OCI-M1 (cell line): ENCODE results near the gene IGSF11.
A peak's percentile ranks its signal among the peaks of the same experiment; 100 is the strongest.

Source experiments
- DNase-seq: peaks from one replicate; lab custom pipeline; 2025; lab: John Stamatoyannopoulos, UW

Gene IGSF11

DNA sequence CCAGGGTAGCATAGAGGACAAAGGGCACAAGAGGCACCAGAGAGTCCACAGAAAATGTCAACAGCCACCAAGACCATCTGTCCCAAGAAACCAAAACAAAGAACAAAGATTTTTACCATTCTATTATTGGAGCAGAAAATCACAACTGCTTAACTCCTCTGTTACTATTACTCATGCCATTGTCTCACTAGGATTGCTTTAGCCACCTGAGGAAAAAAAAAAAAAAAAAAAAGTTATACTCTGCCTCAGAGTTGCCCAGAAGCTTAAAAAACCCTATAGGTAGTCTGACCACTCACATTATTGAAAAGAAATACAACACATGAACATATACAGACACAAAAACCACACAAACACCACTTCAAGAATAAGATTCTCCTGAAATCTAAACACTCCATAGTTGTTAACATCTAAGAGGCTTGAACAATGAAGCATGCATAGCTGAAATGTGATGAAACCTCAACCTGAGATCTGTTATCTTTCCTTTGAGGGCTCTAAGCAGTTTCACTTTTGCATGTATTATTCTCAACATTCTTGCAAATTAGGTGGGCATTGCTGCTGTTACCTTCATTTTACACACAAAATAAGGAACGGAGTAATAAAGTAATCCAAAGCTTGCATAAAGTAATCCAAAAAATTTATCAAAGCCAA lies 85.4 kb downstream of the IGSF11 start:
- DNase-seq = peak; percentile 22

DNA sequence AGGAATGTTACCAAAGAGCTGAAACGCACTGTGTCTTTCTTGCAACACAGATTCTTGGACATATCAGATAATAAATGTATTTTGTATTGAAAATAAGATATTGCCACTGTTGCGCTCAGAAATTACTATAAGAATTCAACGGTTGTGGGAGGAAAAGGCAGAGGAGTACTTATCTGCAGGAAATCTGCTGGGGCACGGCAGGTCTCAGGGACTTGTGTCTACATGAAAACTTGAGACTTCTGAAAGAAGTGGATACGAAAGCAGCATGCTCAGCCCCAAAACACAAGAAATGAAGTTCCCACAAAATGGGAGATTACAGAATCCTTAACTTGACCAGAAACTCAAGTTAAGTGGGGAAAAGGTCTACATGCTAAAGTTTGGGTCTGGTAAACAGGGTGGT lies 86.5 kb downstream of the IGSF11 start:
- no peak for DNase-seq

DNA sequence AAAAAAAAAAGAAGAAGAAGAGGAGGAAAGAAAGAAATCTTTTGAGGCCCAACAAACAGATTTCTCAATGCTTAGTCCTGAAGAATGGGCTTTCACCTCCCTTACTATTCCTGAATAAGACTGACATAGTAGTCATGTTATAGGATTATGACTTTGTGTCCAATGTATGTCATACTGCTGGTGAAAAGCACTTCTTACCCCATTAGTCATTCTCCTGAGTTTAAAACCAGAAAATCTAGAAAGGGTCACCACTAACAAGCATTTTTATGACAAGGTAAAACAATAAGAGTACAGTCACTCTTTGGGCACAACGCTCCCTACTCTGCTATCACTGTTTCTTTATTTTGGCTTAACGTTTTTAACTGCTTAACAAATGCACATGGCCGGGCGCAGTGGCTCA lies 88.2 kb downstream of the IGSF11 start:
- no peak for DNase-seq

DNA sequence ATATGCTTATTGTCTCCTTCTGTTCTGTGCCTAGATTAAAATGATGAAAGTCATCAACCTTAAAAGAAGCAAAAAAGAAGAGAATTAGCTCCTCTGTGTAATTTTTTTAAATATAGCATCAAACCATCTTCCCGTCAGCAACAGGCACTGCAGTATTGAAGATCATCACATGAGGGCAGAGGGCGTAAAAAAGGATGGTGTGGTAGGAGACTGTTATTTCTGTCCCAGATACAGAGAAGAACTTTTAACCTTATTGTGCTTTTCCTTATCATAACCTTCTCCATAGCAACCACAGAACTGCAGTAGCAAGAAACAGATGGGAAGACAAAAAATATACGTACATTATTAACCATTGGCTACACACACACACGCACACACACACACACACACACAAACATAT lies 88.8 kb downstream of the IGSF11 start:
- DNase-seq = no peak

DNA sequence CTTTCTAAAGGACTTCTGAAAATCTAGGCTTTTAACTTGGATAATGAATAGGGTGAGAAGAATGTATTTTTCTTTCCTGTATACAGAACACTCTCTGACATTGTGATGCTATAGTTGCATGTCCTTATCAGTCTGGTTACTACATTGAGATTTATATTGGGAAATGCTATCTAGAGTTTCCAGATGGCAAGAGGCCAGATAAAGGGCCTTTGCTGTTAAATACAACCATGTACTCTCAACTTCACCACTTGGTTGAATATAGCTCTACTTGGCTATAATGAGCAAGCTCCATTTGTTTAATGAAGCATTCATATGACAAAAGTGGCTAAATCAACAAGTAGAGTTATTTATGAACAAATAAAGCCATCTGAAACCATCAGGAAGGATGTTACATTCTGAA lies 91.0 kb downstream of the IGSF11 start:
- DNase-seq = peak; percentile 90

DNA sequence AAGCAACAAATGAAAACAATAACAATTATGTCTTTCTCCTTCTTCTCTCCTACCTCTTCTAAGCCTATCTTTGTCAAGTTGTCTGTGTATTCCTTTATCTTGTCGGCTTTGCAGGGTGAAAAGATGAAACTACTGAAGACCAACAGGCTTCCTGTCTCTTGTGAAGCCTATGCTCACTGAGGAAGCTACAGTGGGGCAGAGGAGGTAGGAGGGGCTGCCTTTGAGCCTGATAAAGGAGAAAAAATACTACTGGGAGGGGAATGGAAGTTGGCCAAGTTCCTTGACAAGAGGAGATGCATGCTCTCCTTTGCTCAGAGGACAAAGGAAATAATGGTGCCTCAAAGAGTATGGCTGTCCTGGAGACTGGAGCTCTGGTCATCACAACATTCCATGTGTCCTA lies 92.0 kb downstream of the IGSF11 start:
- DNase-seq = peak; percentile 84

DNA sequence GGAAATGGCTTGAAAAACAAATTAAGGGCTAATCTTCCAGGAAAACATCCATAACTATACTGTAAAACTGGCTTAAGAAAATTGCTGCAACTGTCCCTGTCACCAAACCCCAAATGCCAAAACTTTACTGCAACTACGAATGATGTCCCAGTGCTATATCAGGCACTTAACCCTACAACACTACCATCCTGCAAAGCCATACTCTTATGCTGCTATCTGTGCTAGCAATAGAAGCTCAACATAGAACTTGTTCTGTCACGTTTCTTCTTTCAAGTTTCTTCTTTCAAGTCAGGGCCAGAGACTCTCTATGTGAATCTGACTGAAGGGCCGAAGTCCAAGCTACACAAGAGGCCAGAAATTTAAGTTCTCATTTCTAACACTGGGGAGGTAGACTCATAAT lies 92.5 kb downstream of the IGSF11 start:
- peak; percentile 72 for DNase-seq

DNA sequence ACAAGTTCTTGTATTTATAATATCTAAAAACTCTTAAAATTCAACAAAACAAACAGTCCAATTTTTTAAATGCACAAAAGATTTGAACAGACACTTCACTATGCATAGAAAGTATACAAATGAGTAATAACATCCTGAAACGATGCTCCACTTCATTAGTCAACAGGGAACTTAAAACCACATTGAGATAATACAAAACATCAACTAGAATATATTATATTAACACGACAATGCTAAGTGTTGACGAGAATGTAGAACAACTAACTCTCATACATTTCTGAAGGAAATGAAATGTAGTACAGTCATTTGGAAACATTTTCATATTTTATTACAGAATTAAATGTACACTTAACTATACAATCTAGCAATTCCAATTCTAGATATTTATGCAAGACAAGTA lies 93.4 kb downstream of the IGSF11 start:
- DNase-seq = no peak

DNA sequence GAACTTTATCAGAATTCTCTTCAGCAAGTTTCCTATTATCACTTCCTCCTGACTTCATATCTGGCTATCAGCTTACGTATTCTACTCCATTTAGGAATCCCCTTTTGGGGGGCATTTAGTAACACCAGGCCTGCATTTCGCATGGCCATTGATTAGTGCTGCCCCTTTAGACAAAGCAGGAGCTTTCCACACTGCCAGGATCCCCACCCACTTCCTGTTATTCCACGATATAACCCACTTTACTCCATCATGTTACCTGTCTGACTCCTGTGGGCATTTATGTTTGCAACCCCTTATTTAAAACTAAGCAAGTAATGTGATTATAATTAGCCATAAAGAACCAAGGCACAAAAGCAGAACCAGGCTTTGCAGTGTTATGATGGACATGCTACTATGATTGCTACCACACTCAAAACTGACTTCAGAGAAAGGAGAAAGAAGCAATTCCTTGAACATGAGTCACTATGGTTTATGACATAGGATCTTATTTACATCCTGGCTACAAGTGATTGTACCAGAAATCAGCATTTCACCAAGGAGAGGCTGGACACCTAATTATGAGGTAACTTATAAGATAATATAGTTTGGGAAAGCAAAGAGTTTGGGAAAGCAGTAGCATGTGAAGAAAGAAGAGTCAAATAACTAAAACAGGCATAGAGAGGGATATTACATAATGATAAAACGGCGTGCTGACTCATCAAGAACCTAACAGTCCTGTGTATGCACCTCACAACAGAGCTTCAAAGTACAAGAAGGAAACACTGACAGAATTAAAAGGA lies 96.3 kb downstream of the IGSF11 start:
- peak; percentile 83 for DNase-seq

DNA sequence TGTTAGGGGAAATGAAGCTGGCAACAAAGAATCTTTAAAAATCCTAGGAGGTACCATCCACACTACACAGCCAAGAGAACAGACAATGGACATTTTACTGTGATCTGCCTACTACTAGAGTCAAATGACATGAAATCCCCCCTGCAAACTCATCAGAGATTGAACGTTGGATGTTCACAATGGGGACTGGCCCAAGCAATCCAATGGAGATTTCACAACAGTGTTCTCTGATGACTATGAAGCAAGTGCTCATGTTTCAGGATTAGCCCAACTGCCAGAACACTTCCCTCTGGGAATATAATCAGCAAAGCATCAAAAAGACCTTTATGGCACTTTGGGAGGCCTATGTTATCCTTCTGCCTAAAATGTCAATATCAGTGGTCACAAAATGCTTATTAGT lies 97.8 kb downstream of the IGSF11 start:
- peak; percentile 26 for DNase-seq

DNA sequence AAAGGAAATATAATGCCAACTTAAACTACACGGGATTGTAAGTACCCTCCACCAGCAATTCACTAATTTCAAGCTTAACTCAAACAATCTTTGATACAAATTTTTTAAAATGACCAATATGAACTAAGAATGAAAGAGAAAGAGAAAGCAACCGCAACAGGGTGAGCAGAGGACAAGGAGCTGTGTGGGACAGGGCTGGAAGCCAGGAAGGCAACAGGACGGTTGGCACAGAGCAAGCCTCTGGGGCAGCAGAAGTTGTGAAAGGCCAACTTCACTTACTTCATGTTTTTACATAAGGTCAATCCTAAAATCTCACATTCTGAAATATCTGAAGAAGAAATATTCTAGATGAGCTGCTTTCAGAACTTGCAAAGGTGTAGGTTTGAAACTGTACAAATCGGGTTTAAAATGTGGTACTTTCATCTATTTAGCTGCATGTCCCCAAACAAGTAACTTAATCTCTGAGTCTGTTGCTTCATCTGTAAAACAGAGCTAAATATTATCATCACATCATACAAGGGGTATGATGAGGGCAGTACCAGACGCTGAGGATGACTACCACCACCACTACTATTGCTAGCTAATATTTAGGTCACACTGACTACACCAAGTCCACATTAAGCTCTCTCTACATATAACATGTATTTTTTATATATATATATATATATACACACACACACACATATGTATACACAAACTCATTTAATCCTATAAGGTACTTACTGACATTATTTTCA lies 101.7 kb downstream of the IGSF11 start:
- peak; percentile 69 for DNase-seq

DNA sequence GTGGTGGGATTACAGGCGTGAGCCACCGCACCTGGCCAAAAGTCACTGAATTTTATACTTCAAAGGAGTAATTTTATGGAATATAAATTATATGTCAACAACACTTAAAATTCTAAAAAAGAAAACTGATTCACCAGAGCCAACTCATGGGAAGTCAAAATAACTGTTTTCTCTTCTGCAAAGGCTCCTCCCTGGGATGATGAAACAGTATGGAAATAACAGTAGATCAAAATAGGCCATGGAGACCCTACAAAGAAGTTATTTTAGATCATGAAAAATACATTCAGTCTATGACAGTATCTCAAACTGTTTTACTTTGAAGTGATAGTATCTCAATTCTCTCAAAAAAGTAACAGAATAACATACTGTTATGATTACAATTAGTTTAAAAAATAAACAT lies 102.7 kb downstream of the IGSF11 start:
- DNase-seq = peak; percentile 74

DNA sequence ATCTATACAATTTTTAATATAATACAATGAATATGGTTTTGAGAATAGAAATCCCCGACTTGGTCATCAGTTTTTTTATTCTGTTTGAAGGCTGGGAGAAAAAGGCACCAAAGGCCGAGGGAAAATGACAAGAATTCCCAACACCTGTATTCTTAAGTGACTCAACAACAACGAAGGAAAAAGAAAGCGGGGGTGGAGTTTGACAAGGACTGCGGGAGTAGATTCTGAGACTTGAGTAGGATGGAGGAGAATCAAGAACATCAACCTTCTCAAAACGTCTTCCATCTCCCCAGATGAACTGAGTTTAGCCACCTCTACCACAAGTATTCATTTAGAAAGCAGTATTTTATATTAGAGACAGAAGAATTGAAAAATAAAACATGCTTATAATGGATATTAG lies 107.2 kb downstream of the IGSF11 start:
- no peak for DNase-seq

DNA sequence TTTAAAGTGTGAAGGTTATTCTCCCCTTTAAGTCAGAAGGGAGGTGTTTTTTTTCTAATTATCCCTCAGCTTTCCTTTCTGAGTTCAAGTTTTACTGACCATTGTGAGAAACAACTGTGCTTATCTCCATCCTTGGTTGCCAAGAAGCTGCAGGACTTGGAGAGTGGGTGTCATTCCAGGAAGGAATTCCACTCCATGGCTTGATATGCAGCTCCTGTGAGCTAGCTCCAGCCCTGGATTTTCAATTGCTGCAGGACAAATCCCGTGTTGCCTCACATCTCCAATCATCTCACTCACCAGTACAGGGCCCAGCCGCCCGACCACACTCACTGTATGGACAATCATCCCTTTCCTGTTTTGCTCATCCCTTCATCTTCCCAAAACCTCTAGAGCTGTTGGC lies 122.5 kb downstream of the IGSF11 start:
- no peak for DNase-seq

DNA sequence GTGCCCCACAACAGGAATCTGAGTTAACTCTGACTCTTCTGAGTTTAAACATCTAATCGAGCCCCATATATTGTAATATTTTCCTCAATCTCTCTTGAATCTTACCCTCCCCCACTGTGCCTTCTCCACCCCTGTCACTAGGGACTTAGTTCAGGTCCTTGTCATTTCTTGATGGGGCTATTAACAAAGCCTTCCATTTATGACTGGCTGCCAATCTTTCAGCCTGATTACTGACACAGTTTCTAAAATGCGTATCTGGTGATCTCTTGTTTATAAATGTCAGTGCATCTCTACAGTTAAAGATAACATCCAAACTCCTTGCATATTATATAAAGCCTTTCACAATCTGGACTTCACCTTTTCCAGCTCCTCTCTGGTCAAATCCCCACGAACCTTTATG lies 124.3 kb downstream of the IGSF11 start:
- DNase-seq = no peak

DNA sequence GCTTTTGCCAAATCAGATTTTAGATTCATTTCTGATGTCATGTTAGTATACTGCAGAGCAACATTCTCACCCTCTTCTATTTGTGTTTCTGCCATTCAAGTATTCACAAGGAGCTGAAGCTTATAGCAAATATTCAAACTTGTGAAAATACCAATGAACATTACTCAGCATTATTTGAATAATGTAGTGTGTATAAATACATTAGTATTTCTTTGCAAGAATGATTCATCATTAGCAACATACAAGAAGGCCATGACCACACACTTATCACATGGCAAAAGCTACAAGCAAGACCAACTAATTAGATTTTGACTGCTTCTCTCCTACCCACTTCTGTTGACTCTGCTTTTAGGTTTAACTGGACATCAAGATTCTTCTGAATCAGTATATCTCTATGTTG lies 124.9 kb downstream of the IGSF11 start:
- DNase-seq = no peak

DNA sequence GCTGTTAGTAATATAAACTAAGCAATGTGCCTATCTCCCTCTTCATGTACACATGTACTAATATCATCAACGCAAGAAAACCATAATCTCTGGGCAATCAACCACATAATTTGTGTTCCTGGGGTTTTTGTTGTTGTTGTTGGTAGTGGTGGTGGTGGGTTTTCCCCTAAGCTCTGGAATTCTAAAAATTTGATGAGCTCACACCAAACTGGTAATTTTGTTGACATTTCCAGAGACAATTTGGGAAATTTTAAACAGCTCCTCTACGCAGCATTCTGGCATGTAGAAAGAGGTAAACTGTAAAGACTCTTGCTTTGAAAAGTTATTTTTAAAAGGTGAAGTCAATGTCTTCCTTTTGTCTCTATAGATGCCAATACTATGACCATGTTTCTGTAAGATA lies 126.7 kb downstream of the IGSF11 start:
- DNase-seq = no peak

DNA sequence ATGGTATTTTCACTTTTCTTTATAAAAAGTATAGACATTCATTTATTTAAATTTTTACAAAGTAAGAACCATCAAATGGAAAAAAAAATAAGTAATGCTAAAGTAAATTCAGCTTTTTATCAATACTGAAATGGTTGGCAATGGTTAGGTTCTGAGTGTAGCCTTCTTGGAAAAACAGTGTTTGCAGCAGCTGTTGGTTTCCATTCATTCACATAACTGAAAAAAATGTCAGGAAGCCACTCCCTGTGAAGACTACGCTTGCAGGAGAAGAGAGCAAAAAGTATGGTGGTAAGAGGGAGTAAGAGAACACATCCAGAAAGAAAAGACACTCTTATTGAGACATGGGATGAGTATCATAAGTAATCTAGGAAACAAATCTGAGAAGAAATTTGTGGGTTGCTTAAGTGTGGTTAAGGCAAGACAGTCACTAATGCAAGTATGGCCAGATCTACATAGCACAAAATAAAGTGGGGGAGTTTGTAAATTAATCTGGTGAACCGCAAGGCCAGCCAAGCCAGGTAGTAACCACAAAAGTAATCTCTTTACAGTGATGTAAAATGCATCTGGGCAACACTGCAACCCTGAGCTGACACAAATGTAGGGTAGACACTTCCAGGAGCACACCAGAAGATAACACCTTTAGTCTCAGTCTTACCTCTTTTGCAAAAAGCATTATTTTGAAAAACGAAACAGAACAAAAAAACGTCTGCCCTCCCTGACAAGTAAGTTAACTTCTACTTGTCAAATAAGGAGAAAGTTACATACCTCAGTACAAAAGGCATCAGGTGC lies 133.7 kb downstream of the IGSF11 start:
- DNase-seq = no peak

DNA sequence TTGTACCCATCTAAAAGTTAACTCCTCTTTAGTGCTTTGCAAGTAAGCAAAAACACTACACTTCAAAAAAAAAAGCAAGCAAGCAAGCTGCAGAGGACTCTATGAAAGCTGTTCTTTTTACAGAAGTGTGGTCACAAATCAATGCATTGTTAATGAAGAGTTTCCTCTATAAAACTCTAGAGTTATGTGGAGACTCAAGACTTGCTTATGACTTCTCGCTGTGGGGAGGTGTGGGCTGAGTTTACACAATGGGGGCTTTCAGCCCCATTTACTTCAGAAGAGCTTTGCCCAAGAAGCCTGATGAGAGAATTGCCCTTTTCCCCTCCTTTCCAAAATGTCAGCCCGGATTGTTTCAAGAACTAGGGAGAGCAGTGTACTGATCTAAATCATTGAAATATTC lies 144.4 kb downstream of the IGSF11 start:
- DNase-seq = no peak

DNA sequence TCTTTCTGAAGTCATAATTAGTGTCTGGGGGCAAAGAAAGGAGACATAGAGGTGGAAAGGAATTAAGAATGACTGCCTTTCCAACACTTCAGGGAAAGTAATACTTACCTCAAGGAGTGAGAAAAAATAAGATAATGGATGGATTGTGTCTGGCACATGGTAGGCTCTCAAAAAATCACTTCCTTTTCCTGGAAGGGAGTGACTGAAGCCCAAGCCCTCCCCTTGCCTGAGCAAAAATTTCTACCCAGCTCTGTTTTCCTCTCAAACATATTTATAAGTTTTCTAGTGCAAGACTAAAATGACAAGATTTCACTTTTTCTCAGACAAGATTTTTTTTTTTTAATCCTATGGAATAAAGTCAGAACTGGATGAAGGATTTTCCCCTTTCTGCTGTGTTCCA lies 145.0 kb downstream of the IGSF11 start:
- DNase-seq = no peak

DNA sequence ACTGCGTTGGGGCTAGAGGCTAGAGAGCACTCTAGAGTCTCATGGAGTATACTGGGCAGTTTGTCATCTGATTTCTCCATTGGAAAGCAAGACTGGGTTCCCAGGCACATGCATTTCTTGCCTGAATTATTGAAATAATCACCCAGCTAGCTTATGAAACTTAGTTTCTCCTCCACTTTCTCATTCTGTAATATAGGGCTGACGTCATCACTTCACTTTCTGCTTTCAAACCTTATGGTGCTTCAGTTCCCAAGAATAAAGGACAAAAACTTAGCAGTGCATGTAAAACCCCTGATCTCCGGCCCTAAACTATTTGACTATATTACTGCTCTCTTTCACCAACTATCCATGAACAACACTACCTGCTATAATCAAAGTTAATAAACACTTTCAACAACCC lies 147.9 kb downstream of the IGSF11 start:
- no peak for DNase-seq

DNA sequence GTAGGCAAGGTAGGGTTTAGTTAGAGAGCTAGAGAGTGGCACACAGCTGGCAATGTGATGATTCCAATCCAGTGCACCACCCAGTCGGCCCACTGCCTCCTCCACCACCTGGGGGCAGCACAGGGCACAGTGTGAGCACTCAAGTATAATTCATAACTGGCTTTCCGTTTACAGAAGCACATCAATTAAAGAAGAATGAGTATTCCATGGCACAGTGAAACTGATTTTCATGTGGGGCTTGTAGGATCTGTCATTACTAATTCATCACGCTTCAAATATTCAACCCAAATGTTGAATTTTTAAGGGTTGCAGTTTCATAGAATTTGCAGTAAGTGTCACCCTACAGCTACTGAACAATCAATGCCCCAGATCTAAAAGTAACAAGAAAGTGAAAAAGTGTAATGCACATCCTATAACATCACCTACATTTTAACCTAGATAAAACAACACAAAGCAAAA lies 149.9 kb downstream of the IGSF11 start:
- DNase-seq = peak; percentile 79
